ENCODE results near the gene GPRC5B.

Gene GPRC5B

DNA sequence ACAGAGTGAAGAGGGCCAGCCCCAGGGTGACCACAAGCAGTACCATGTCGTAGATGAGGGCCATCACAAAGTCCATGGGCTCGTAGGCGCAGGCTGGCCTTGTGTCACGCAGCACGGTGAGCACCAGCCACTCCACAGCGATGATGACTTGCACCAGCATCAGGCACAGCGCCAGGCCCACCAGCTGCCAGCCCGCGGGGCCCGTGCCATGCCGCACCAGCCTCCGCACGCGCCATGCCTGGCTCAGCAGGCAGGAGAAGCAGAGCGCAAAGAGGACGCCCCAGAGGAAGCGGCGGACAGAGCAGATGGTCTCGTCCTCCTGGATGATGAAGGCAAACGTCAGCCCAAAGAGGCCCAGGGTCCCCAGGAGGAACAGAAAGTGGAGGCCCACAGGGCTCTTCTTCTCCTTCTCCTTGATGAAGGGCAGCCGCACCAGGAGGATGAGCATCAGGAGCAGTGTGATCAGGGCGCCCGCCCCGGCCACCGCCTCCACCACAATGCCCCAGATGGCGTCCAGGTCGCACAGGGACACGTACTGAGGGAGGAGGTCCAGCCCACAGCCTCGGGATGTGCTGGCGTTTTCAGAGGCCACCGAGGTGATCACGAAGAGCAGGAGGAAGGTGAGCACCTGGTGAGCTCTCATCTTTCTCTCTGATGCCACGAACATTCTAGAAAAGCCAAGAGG is 12.3 kb downstream of the GPRC5B start:
- no peak for TF ChIP-seq POLR2A (IDR thresholded peaks at IDR 0.05; ENCODE audit: low read depth, low read length)
- no peak for FAIRE-seq
- DNase-seq (ENCODE audit: insufficient read length, low spot score) = no peak

DNA sequence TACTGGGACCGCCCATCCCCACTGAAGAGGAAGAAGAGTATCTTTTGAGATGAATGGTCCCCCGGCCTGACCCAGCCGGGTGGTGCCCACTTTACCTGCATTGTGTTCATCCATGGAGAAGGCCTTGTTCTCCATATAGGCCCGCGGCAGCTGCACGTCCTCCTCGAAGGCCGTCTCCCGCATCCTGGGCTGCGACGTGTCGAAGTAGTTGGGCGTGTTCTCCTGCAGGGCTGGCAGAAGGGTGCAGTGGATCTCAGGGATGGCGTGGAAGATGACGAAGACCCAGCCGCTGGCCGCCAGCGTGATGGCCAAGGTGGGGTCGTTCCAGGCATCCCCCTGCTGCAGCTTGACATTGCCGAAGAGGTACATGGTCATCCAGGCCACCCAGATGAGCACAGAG is 12.9 kb downstream of the GPRC5B start:
- no peak for FAIRE-seq
- TF ChIP-seq POLR2A (IDR thresholded peaks at IDR 0.05; ENCODE audit: low read depth, low read length) = no peak
- no peak for DNase-seq (ENCODE audit: insufficient read length, low spot score)

DNA sequence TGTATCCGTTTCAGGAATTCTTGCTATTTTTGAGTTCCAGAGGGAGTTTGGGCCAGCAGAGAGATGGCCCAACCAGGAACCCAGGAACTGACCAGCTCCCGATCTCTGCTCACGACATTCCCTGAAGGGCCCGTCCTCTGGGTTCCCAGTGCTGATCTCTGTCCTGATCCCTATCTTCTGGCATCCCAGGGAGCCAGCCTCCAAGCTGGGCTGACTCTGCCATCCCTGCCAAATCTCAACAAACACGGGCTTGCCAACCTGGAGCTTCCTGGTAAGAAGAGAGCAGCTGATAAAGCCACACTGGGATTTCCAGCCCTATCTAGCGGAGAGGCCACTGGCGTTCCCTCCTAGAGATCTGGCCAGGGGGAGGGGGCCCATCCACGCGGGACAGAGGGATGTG is 16.2 kb downstream of the GPRC5B start:
- no peak for TF ChIP-seq POLR2A (IDR thresholded peaks at IDR 0.05; ENCODE audit: low read depth, low read length)
- DNase-seq (ENCODE audit: insufficient read length, low spot score) (no peak), FAIRE-seq (no peak)

DNA sequence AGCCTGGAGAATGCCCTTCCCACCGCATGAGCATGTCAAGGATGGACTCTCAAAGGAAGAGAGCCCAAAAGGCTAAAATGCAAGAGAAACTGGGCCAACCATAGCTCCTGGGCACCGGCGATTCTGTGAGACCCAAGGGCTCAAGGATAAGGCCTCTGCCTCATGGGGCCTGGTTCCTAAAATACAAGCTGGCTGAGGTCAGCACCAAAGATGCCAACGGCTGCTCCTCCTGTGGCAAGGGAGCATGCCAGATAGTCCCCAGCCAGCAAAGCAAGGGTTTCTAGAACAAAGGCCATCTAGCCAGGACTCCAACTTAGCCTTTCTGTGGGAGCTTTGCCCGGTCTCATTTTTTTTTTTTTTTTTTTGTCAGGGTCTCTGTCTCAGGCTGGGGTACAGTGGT is 20.1 kb downstream of the GPRC5B start:
- no peak for TF ChIP-seq POLR2A (IDR thresholded peaks at IDR 0.05; ENCODE audit: low read depth, low read length)
- DNase-seq (ENCODE audit: insufficient read length, low spot score) = no peak
- no peak for FAIRE-seq

DNA sequence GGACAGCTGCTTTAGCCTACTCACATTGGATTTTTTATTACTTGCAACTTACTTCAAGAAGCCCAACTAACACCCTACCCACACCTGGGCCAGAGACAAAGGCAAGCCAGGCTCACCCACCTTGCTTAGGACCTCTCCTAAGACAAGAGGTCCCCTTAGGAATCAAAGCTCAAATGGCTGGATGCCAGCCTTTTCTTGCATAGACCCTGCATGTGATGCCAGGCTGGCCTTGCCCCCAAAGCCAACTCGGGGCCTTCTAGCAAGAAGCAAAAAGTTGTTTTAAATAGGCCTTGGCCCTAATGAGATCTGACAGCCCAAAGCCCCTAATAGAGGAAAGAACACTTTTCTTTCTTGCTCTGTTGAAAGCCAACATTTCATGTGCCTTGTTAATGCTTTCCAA is 20.7 kb downstream of the GPRC5B start:
- no peak for FAIRE-seq
- no peak for TF ChIP-seq POLR2A (IDR thresholded peaks at IDR 0.05; ENCODE audit: low read depth, low read length)
- no peak for DNase-seq (ENCODE audit: insufficient read length, low spot score)

DNA sequence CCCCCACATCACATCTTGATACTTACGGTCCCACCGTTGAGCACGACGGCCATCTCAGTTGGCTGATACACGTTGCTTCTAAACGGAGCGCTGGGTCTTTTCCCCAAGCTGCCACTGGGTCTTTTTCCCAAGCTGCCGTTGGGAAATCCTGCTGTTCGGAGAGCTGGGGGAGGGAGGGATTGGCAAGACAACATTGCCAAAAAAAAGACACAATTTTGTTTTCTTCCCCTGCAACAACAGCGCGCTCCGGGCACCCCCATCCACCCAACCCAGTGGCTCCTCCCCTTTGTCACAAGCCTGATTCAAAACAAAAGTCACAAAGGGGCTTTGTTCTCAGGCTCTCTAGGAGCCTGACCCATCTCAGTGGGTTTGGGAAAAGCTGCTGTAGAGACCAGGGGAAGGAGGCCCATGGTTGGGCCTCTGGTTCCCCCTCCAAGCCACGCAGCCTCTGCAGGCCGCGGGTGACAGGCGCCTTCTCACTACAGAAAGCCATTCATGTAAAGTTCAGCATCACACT is 22.8 kb downstream of the GPRC5B start:
- DNase-seq (ENCODE audit: insufficient read length, low spot score) = no peak
- TF ChIP-seq POLR2A (IDR thresholded peaks at IDR 0.05; ENCODE audit: low read depth, low read length) = no peak
- FAIRE-seq = no peak

DNA sequence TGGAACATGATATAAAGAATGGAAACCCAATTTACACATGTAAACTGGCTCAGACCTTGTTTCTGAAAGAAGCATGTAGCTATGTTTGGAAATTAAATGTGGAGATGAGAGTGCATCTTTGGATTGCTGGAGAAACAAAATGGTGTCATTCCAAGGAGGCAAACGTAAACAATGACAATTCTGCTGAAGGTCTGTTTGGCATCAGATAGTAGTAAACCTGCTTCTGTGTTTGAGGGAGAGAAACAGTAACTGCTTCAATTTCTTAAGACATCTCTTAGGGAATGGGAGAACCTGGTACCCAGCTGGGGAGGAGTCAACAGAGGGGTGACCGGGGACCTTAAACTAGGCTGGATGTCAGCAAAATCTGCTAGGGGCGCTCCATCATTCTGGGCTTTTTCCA is 23.5 kb downstream of the GPRC5B start:
- FAIRE-seq (no peak), DNase-seq (ENCODE audit: insufficient read length, low spot score) (no peak)
- TF ChIP-seq POLR2A (IDR thresholded peaks at IDR 0.05; ENCODE audit: low read depth, low read length) = no peak

DNA sequence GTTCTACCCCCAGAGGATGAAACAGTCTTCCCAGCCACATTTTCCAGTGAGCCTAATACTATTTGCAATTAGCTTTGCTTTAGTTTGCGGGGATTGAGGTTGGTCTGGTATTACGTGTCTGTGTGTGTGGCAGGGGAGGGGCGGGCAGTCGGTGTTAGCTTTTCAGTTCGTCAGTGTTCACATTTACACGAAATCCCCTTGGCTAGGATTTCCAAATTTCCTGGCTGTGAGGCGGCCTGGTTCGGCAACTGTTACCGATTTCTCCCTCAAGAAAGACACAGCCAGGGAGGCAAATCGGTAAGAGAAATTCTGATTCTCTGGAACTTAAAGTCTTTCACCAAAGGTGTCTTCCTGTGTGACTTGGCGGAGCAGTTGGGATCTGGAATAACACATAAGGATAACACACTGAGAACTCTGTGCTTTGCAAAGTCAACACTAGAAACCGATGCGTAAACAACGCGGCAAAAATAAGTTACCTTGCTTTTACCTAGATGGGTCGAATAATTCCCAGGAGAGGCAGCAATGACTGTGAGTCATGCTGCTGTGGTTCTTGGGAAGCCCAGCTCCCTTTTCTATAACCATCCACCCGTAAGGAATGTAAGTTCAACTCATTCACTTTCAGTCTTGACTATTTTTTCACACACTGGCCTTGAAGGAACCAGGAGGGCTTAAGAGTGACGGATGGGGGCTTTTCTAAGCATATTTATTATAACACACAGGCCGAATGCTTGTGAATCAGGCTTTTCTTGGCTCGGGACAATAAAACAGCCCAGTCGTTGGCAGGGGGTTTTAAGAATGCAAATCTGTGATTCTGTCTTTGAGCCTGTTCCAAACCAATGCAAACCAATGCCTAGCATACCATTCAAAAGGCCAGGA is 24.2 kb downstream of the GPRC5B start:
- TF ChIP-seq POLR2A (IDR thresholded peaks at IDR 0.05; ENCODE audit: low read depth, low read length) = no peak
- FAIRE-seq (no peak), DNase-seq (ENCODE audit: insufficient read length, low spot score) (no peak)

DNA sequence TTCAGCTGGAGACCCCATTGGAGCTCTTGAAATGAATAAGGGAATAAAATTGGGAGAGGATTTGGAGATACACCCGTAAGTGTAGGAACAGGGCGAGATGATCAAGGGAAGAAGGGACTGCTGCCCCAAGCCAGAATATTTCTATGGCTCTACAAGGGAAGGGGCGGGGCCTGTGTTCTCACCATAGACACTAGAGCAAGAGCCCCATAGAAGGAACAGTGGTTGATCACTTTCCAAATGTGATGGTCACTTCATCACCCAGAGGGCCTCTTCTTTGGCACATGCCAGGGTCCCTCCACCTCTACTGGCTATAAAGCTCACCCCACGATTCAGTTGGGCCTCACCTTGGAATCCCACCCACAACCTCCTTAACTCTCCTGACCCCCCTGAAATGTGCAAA is 25.0 kb downstream of the GPRC5B start:
- TF ChIP-seq POLR2A (IDR thresholded peaks at IDR 0.05; ENCODE audit: low read depth, low read length) = no peak
- FAIRE-seq = no peak
- DNase-seq (ENCODE audit: insufficient read length, low spot score) = no peak

DNA sequence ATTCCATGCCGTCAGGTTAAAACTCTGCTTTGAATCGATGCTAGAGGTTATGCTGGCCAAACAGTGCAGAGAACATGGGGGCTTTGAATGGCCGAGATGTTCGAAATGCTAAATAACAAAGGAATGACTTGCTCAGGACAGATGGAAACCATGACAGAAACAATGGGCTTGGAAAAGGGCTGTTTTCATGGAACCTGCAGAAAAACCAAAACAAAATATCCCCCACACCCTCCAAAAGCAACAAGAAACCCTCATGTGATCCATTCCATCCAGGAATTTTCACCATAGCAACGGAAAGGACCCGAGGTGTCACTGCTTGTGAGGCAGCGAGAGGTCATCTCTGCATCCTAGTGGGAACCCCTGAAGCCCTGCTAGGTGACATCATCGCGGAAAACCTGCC is 25.5 kb downstream of the GPRC5B start:
- DNase-seq (ENCODE audit: insufficient read length, low spot score) (no peak), FAIRE-seq (no peak)
- TF ChIP-seq POLR2A (IDR thresholded peaks at IDR 0.05; ENCODE audit: low read depth, low read length) = no peak

DNA sequence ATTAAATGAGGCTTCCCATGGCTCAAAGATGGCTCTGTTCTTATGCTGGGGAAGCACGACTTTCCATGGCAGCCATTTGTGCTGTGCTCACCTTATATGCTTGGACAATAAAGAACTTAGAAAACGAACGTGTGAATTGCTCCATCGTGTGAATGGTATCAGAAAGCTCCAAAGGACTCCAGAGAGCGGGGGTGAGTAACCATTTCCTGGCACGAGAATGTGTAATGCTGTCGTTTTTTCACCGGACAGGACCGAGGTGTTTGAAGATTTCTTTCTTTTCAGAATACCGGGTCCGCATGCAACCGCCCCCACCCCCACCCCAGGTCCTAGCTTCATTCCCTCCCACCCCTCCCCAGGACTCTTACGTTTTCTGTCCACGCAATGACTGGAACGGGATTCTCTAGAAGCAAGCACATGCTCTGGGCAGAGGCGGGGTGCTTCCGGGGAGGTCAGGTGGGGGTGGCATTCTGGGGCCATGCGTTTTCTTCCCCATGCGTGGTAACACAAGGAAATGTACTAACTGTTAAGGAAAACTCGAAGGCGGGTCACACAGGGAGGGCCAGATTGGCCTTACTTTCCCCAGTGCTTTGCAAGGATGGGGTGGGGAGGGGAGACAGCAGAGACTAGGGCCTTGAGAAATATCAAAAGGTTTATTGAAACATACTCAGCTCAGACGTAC is 26.2 kb downstream of the GPRC5B start:
- FAIRE-seq = no peak
- no peak for TF ChIP-seq POLR2A (IDR thresholded peaks at IDR 0.05; ENCODE audit: low read depth, low read length)

DNA sequence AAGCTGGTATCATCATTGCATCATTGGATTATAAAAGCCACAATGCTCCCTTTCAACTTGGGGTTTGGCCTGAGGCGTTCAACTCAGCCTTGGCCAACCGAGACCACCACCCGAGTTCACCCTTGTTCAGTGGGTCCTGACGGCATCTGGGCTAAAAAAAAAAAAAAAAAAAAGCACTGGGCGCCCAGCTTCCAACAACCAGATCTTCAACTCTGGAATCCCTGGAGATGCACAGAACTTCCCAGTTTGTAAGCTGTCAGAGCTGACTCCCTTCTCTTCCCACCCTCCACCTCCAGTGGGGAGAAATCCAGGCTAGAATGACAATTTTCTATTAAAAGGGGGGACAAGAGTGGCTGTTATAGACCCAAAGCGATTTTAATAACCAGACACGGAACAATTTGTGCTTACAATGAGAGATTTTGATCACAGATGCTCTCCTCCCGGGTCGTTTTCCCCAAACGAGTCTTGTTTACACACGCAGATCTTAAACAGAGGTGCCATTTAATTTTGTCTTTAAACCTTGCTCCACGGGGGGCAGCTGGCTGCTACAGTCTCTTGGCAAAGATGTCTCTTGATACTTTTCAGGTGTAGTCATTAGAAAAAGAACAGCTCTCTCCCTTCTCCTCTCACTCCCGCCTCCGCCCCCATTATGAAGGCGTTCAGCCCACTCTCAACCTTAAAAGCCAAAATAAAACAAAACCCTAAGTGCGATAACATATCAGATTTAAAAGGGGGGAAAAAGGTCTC is 26.9 kb downstream of the GPRC5B start:
- no peak for TF ChIP-seq POLR2A (IDR thresholded peaks at IDR 0.05; ENCODE audit: low read depth, low read length)
- no peak for DNase-seq (ENCODE audit: insufficient read length, low spot score)
- no peak for FAIRE-seq

More for the DNA sequence above, 26.2 kb downstream of the GPRC5B start:
- DNase-seq (ENCODE audit: insufficient read length, low spot score) = no peak

DNA sequence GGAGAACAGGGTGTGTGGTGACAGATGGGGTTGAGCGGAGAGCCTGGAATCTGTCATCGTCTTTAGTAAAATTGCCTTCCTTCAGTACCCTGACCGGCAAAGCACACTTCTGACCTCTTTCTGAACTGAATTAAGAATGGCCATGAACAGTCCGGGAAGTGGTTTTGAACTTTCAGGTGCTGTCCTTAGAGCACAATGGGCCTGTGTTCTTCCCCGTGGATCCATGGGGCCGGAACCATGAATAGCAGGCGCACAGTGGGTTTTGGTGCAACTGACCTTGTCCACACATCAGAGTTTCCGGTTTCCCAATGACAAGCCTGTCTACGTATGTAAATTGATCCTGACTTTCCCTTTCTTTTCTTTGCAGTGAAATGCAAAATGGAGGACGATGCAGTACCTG is 28.5 kb downstream of the GPRC5B start:
- DNase-seq (ENCODE audit: insufficient read length, low spot score) (no peak), FAIRE-seq (no peak)
- no peak for TF ChIP-seq POLR2A (IDR thresholded peaks at IDR 0.05; ENCODE audit: low read depth, low read length)

DNA sequence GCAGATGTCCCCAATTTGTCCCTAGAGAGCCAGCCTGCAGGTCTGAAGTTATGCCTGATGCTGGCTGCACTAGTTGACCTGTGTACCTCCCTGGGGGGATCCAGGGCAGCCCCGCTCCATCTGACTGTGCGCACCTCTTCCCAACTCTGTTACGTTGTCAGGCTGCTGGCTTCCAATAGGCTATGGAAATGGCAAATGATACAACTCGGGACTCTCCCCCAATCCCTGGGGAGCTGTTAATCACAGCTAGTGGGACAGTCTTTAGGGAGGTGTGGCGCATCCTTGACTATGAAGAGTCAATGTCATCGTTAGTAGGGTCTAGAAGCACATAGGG is 30.1 kb downstream of the GPRC5B start:
- DNase-seq (ENCODE audit: insufficient read length, low spot score) (no peak), FAIRE-seq (no peak)
- TF ChIP-seq POLR2A (IDR thresholded peaks at IDR 0.05; ENCODE audit: low read depth, low read length) = no peak

Data from H54 (cell line).